Endothelial cell (in vitro differentiated cells): Measurements from ENCODE around the gene MS4A4E. TPM values are rescaled to one million over a fixed set of nuclear protein-coding genes. Genes with fewer than 3 reads are reported as not detected.
"Not testable (repeated sequence)": the region's sequence is repeated elsewhere in the genome, so short reads cannot be mapped to it uniquely, and the experiment has no call there.

Experiments
- DNase-seq: peaks from one replicate; pipeline ENCODE4 v3.0.0; 2021; ENCODE audit warnings: low spot score
- H3K27ac Mint-ChIP-seq: one replicate; pipeline ENCODE4 v1.8.0; 2021; ENCODE audit warnings: mixed read lengths, inconsistent platforms; ENCODE audit not compliant: unreplicated experiment
- H3K27me3 Mint-ChIP-seq: one replicate; pipeline ENCODE4 v1.8.0; 2021; ENCODE audit warnings: mild to moderate bottlenecking, moderate library complexity, mixed read lengths, inconsistent platforms; ENCODE audit not compliant: unreplicated experiment
- H3K36me3 Mint-ChIP-seq: one replicate; pipeline ENCODE4 v1.8.0; 2021; ENCODE audit warnings: mild to moderate bottlenecking, low read depth, mixed read lengths, inconsistent platforms; ENCODE audit not compliant: unreplicated experiment
- H3K4me1 Mint-ChIP-seq: one replicate; pipeline ENCODE4 v1.8.0; 2021; ENCODE audit warnings: mild to moderate bottlenecking, mixed read lengths, inconsistent platforms; ENCODE audit not compliant: unreplicated experiment
- H3K4me3 Mint-ChIP-seq: one replicate; pipeline ENCODE4 v1.8.0; 2021; ENCODE audit warnings: mild to moderate bottlenecking, mixed read lengths, inconsistent platforms; ENCODE audit not compliant: unreplicated experiment
- H3K9me3 Mint-ChIP-seq: one replicate; pipeline ENCODE4 v1.8.0; 2021; ENCODE audit warnings: mixed read lengths, inconsistent platforms; ENCODE audit not compliant: unreplicated experiment
- CTCF ChIP-seq: fragments of 200-600 bp; sonication (generic); IDR thresholded peaks from one replicate; pipeline ENCODE4 v1.5.0; 2021; ENCODE audit warnings: antibody characterized with exemption; ENCODE audit not compliant: unreplicated experiment
- total RNA-seq: library from RNA; stranded (reverse); fragmentation: NEBNext Ultra II Directional; extraction: Animal tissue kit (Norgen Biotek cat#: 25700); gene quantifications from one replicate; pipeline ENCODE4 v1.2.1, GENCODE V29; 2021; ENCODE audit not compliant: unreplicated experiment

MS4A4E gene
- total RNA-seq, 1 donor from 2014 or later = not detected

GRCh38 chr11:60197442-60197841, 45.5 kb downstream of the MS4A4E start:
- H3K4me1 Mint-ChIP-seq = peaks cover 8% of the 10 kb centered on the region
- DNase-seq = no peak
- peaks cover 9% of the 10 kb centered on the region for H3K36me3 Mint-ChIP-seq
- no peak for TF ChIP-seq CTCF
- no peaks in the 10 kb centered on the region for H3K27me3 Mint-ChIP-seq
- H3K27ac Mint-ChIP-seq = no peak overlapping the region
- H3K9me3 Mint-ChIP-seq = peaks cover 5% of the 10 kb centered on the region
- no peak overlapping the region for H3K4me3 Mint-ChIP-seq

- H3K27me3 Mint-ChIP-seq = no peaks in the 10 kb centered on the region
- H3K27ac Mint-ChIP-seq = no peak overlapping the region
- peaks cover 8% of the 10 kb centered on the region for H3K4me1 Mint-ChIP-seq
- no peak overlapping the region for H3K4me3 Mint-ChIP-seq
- H3K9me3 Mint-ChIP-seq = peaks cover 5% of the 10 kb centered on the region
- DNase-seq = no peak
- no peak for TF ChIP-seq CTCF
- peaks cover 9% of the 10 kb centered on the region for H3K36me3 Mint-ChIP-seq
These were observed 47.0 kb downstream of the MS4A4E start for GRCh38 chr11:60195923-60196368.

GRCh38 chr11:60194511-60194910, 48.4 kb downstream of the MS4A4E start:
- DNase-seq = no peak
- Mint-ChIP-seq H3K36me3 (peaks cover 9% of the 10 kb centered on the region), H3K4me1 (peaks cover 8% of the 10 kb centered on the region), H3K4me3 (no peak overlapping the region), H3K9me3 (peaks cover 5% of the 10 kb centered on the region), H3K27me3 (no peaks in the 10 kb centered on the region), H3K27ac (no peak overlapping the region)
- TF ChIP-seq CTCF = no peak

- H3K27me3 Mint-ChIP-seq = no peaks in the 10 kb centered on the region
- TF ChIP-seq CTCF = peak; percentile 89
- peak; percentile 65 for DNase-seq
- H3K9me3 Mint-ChIP-seq = peaks cover 5% of the 10 kb centered on the region
- no peak overlapping the region for H3K4me3 Mint-ChIP-seq
- peaks cover 9% of the 10 kb centered on the region for H3K36me3 Mint-ChIP-seq
- peaks cover 8% of the 10 kb centered on the region for H3K4me1 Mint-ChIP-seq
- H3K27ac Mint-ChIP-seq = no peak overlapping the region
These were observed 49.1 kb downstream of the MS4A4E start for GRCh38 chr11:60193687-60194433.

GRCh38 chr11:60192564-60192963, 50.4 kb downstream of the MS4A4E start:
- H3K4me1 Mint-ChIP-seq, H3K4me3 Mint-ChIP-seq, DNase-seq, H3K36me3 Mint-ChIP-seq, H3K27me3 Mint-ChIP-seq, H3K27ac Mint-ChIP-seq, H3K9me3 Mint-ChIP-seq: not testable (repeated sequence)

- H3K4me1 Mint-ChIP-seq, H3K4me3 Mint-ChIP-seq, DNase-seq, H3K36me3 Mint-ChIP-seq, H3K27ac Mint-ChIP-seq, H3K27me3 Mint-ChIP-seq: not testable (repeated sequence)
- peaks cover 14% of the 10 kb centered on the region for H3K9me3 Mint-ChIP-seq
These were observed 54.5 kb downstream of the MS4A4E start for GRCh38 chr11:60188481-60188880.

GRCh38 chr11:60186128-60186527, 56.8 kb downstream of the MS4A4E start:
- H3K27ac Mint-ChIP-seq, H3K4me3 Mint-ChIP-seq, DNase-seq: not testable (repeated sequence)

GRCh38 chr11:60185512-60185827, 57.5 kb downstream of the MS4A4E start:
- not testable (repeated sequence) for H3K27ac Mint-ChIP-seq, H3K4me3 Mint-ChIP-seq, DNase-seq, H3K9me3 Mint-ChIP-seq, H3K36me3 Mint-ChIP-seq, H3K27me3 Mint-ChIP-seq, H3K4me1 Mint-ChIP-seq

More at GRCh38 chr11:60186128-60186527, 56.8 kb downstream of the MS4A4E start:
- H3K9me3 Mint-ChIP-seq, H3K36me3 Mint-ChIP-seq, H3K27me3 Mint-ChIP-seq, H3K4me1 Mint-ChIP-seq: not testable (repeated sequence)
